GM12878 (cell line): ENCODE data around the gene PGAM1. TPM values are rescaled to one million over a fixed set of nuclear protein-coding genes. Genes with fewer than 3 reads are reported as not detected.

ENCODE experiments used
- BACH1 ChIP-seq: fragments of 450-650 bp; IDR thresholded peaks from 2 replicates; pipeline ENCODE4 v1.6.1; 2017; ENCODE audit warnings: mild to moderate bottlenecking, borderline replicate concordance
- CREB1 ChIP-seq: IDR thresholded peaks from 2 replicates; pipeline ENCODE4 v1.6.1; 2012; ENCODE audit warnings: low read depth, mild to moderate bottlenecking, inconsistent platforms
- FOXK2 ChIP-seq: fragments of 450-650 bp; IDR thresholded peaks from 2 replicates; pipeline ENCODE4 v1.6.1; 2017; ENCODE audit warnings: mild to moderate bottlenecking, moderate library complexity
- IKZF1 ChIP-seq: fragments of 450-650 bp; conservative IDR thresholded peaks from 2 replicates; pipeline ENCODE4 v1.6.1; 2017; ENCODE audit warnings: antibody characterized with exemption, mild to moderate bottlenecking
- KAT2A ChIP-seq: conservative IDR thresholded peaks from 2 replicates; pipeline ENCODE4 v1.6.1; 2011; ENCODE audit warnings: low read depth, low read length; ENCODE audit not compliant: control insufficient read depth
- MTA2 ChIP-seq: fragments of 450-650 bp; IDR thresholded peaks from 2 replicates; pipeline ENCODE4 v1.6.1; 2016; ENCODE audit warnings: low read depth, mild to moderate bottlenecking, moderate library complexity
- NBN ChIP-seq: fragments of 450-650 bp; IDR thresholded peaks from 2 replicates; pipeline ENCODE4 v1.6.1; 2016
- NR2C1 ChIP-seq: fragments of 450-650 bp; IDR thresholded peaks from 2 replicates; pipeline ENCODE4 v1.6.1; 2017; ENCODE audit warnings: antibody characterized with exemption, mild to moderate bottlenecking, moderate library complexity
- POLR2A ChIP-seq: IDR thresholded peaks from 2 replicates; pipeline ENCODE4 v1.6.1; 2011; ENCODE audit warnings: low read depth, mild to moderate bottlenecking, low read length
- STAT1 ChIP-seq: fragments of 450-650 bp; conservative IDR thresholded peaks from 2 replicates; pipeline ENCODE4 v1.6.1; 2014; ENCODE audit warnings: antibody characterized with exemption, mild to moderate bottlenecking
- TAF1 ChIP-seq: IDR thresholded peaks from 2 replicates; pipeline ENCODE4 v1.6.1; 2011; ENCODE audit warnings: mild to moderate bottlenecking, low read depth, low read length, borderline replicate concordance
- YBX1 ChIP-seq: fragments of 450-650 bp; IDR thresholded peaks from 2 replicates; pipeline ENCODE4 v1.6.1; 2016; ENCODE audit warnings: antibody characterized with exemption
- polyA plus RNA-seq, 11 experiments: library from polyadenylated mRNA; depleted of rRNA in 4 of 11; unstranded in 6 of 11; stranded (reverse) in 5 of 11; fragments of >200 nt; fragmentation: Nextera tagmentation in 4 of 11; fragmentation: Illumina TruSeq in 1 of 11; extraction: Ambion mirVana in 4 of 11; extraction: Trizol in 1 of 11; gene quantifications; 1 replicate in 1 of 11; 2 replicates in 10 of 11; pipeline versions ENCODE4 v1.2.1 to v1.2.3, GENCODE V29; 2011 to 2016; ENCODE audit warnings: inconsistent platforms in 2 of 11, missing spikeins in 2 of 11, low read depth in 1 of 11
- total RNA-seq, 4 experiments: library from RNA; depleted of rRNA in 3 of 4; stranded (reverse); fragments of >200 nt in 3 of 4; fragmentation: Illumina TruSeq in 1 of 4; extraction: Trizol in 1 of 4; gene quantifications; 2 replicates each; pipeline versions ENCODE4 v1.2.1 to v1.2.3, GENCODE V29; 2013 to 2021
- TF ChIP-seq, protein P1 (sequence below): IDR thresholded peaks from 2 replicates; pipeline ENCODE4 v1.6.1; 2012; ENCODE audit warnings: mild to moderate bottlenecking, low read depth, low read length
- TF ChIP-seq, protein P2 (sequence below): fragments of 450-650 bp; IDR thresholded peaks from 2 replicates; pipeline ENCODE4 v1.6.1; 2017; ENCODE audit warnings: mild to moderate bottlenecking, low read depth, inconsistent platforms; ENCODE audit not compliant: poor library complexity, severe bottlenecking
- TF ChIP-seq, protein P3 (sequence below): fragments of 450-650 bp; IDR thresholded peaks from 2 replicates; pipeline ENCODE4 v1.6.1; 2017; ENCODE audit warnings: antibody characterized with exemption, mild to moderate bottlenecking, moderate library complexity
- TF ChIP-seq, protein P4 (sequence below): IDR thresholded peaks from 2 replicates; pipeline ENCODE4 v1.6.1; 2012; ENCODE audit warnings: low read depth, low read length, improper control_type of control experiment
- TF ChIP-seq, protein P5 (sequence below): fragments of 450-650 bp; formaldehyde crosslinking; IDR thresholded peaks from 2 replicates; pipeline ENCODE4 v1.4.0; 2020; ENCODE audit warnings: mild to moderate bottlenecking, moderate library complexity

PGAM1 gene
- total and polyA plus RNA-seq, 10 of the 15 experiments (the other 5 are each of a cell fraction or from before 2014, with no cell fraction given): 115 to 1,362 (median 744) TPM

DNA sequence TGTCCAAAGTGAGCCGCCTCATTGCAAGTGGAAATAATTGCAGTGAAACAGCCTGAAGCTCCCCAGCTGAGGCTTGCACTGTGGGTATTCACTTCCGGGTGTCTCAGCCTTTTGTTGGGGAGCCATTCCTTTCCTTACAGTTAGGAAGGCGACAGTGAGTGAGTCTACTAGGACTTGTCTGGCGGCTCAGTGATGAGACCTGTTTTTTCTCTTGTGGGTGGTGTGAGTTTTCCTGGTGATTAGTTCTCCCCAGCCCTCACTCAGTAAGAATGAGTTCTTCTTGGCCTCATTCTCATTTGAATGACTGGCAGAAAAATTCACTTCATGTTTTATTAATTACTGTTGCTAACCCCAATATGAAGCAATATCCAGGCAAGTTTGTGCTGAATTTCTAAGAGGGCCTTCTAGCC, 2.6 kb downstream of the PGAM1 start (continued):
- TF ChIP-seq, protein P1, sequence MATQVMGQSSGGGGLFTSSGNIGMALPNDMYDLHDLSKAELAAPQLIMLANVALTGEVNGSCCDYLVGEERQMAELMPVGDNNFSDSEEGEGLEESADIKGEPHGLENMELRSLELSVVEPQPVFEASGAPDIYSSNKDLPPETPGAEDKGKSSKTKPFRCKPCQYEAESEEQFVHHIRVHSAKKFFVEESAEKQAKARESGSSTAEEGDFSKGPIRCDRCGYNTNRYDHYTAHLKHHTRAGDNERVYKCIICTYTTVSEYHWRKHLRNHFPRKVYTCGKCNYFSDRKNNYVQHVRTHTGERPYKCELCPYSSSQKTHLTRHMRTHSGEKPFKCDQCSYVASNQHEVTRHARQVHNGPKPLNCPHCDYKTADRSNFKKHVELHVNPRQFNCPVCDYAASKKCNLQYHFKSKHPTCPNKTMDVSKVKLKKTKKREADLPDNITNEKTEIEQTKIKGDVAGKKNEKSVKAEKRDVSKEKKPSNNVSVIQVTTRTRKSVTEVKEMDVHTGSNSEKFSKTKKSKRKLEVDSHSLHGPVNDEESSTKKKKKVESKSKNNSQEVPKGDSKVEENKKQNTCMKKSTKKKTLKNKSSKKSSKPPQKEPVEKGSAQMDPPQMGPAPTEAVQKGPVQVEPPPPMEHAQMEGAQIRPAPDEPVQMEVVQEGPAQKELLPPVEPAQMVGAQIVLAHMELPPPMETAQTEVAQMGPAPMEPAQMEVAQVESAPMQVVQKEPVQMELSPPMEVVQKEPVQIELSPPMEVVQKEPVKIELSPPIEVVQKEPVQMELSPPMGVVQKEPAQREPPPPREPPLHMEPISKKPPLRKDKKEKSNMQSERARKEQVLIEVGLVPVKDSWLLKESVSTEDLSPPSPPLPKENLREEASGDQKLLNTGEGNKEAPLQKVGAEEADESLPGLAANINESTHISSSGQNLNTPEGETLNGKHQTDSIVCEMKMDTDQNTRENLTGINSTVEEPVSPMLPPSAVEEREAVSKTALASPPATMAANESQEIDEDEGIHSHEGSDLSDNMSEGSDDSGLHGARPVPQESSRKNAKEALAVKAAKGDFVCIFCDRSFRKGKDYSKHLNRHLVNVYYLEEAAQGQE: no peak
- TF ChIP-seq YBX1 (no peak), MTA2 (no peak), CREB1 (0 out of 2 replicates have a peak, but pooled peaks have one; percentile 17), KAT2A (no peak), STAT1 (no peak), FOXK2 (no peak), NBN (no peak), BACH1 (no peak), IKZF1 (no peak), POLR2A (0 out of 2 replicates have a peak, but pooled peaks have one; percentile 15), TAF1 (0 out of 2 replicates have a peak, but pooled peaks have one; percentile 33), NR2C1 (peak; percentile 63)
- TF ChIP-seq, protein P2, sequence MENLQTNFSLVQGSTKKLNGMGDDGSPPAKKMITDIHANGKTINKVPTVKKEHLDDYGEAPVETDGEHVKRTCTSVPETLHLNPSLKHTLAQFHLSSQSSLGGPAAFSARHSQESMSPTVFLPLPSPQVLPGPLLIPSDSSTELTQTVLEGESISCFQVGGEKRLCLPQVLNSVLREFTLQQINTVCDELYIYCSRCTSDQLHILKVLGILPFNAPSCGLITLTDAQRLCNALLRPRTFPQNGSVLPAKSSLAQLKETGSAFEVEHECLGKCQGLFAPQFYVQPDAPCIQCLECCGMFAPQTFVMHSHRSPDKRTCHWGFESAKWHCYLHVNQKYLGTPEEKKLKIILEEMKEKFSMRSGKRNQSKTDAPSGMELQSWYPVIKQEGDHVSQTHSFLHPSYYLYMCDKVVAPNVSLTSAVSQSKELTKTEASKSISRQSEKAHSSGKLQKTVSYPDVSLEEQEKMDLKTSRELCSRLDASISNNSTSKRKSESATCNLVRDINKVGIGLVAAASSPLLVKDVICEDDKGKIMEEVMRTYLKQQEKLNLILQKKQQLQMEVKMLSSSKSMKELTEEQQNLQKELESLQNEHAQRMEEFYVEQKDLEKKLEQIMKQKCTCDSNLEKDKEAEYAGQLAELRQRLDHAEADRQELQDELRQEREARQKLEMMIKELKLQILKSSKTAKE: no peak
- TF ChIP-seq, protein P3, sequence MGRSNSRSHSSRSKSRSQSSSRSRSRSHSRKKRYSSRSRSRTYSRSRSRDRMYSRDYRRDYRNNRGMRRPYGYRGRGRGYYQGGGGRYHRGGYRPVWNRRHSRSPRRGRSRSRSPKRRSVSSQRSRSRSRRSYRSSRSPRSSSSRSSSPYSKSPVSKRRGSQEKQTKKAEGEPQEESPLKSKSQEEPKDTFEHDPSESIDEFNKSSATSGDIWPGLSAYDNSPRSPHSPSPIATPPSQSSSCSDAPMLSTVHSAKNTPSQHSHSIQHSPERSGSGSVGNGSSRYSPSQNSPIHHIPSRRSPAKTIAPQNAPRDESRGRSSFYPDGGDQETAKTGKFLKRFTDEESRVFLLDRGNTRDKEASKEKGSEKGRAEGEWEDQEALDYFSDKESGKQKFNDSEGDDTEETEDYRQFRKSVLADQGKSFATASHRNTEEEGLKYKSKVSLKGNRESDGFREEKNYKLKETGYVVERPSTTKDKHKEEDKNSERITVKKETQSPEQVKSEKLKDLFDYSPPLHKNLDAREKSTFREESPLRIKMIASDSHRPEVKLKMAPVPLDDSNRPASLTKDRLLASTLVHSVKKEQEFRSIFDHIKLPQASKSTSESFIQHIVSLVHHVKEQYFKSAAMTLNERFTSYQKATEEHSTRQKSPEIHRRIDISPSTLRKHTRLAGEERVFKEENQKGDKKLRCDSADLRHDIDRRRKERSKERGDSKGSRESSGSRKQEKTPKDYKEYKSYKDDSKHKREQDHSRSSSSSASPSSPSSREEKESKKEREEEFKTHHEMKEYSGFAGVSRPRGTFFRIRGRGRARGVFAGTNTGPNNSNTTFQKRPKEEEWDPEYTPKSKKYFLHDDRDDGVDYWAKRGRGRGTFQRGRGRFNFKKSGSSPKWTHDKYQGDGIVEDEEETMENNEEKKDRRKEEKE: no peak
- TF ChIP-seq, protein P4, sequence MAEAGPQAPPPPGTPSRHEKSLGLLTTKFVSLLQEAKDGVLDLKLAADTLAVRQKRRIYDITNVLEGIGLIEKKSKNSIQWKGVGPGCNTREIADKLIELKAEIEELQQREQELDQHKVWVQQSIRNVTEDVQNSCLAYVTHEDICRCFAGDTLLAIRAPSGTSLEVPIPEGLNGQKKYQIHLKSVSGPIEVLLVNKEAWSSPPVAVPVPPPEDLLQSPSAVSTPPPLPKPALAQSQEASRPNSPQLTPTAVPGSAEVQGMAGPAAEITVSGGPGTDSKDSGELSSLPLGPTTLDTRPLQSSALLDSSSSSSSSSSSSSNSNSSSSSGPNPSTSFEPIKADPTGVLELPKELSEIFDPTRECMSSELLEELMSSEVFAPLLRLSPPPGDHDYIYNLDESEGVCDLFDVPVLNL: no peak
- TF ChIP-seq, protein P5, sequence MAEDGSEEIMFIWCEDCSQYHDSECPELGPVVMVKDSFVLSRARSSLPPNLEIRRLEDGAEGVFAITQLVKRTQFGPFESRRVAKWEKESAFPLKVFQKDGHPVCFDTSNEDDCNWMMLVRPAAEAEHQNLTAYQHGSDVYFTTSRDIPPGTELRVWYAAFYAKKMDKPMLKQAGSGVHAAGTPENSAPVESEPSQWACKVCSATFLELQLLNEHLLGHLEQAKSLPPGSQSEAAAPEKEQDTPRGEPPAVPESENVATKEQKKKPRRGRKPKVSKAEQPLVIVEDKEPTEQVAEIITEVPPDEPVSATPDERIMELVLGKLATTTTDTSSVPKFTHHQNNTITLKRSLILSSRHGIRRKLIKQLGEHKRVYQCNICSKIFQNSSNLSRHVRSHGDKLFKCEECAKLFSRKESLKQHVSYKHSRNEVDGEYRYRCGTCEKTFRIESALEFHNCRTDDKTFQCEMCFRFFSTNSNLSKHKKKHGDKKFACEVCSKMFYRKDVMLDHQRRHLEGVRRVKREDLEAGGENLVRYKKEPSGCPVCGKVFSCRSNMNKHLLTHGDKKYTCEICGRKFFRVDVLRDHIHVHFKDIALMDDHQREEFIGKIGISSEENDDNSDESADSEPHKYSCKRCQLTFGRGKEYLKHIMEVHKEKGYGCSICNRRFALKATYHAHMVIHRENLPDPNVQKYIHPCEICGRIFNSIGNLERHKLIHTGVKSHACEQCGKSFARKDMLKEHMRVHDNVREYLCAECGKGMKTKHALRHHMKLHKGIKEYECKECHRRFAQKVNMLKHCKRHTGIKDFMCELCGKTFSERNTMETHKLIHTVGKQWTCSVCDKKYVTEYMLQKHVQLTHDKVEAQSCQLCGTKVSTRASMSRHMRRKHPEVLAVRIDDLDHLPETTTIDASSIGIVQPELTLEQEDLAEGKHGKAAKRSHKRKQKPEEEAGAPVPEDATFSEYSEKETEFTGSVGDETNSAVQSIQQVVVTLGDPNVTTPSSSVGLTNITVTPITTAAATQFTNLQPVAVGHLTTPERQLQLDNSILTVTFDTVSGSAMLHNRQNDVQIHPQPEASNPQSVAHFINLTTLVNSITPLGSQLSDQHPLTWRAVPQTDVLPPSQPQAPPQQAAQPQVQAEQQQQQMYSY (CRISPR knock-in tag): no peak
